GM10266 (cell line): ENCODE measurements around the gene CPPED1.
"Not testable (repeated sequence)": the region's sequence is repeated elsewhere in the genome, so short reads cannot be mapped to it uniquely, and the experiment has no call there.

Experiments used
- DNase-seq: peaks from one replicate; pipeline ENCODE4 v3.0.0; 2012; ENCODE audit errors: extremely low spot score
- CTCF ChIP-seq: IDR thresholded peaks from 2 replicates; pipeline ENCODE4 v1.5.1; 2012; ENCODE audit warnings: mild to moderate bottlenecking, low read depth; ENCODE audit not compliant: control insufficient read depth, insufficient read depth; ENCODE audit errors: missing control alignments

CPPED1 gene

GRCh38 chr16:12811441-12812383, 8.0 kb upstream of the CPPED1 start:
- TF ChIP-seq CTCF, result no peak
- DNase-seq, result no peak

GRCh38 chr16:12805066-12805465, 1.4 kb upstream of the CPPED1 start:
- TF ChIP-seq CTCF, result no peak
- no peak for DNase-seq

GRCh38 chr16:12804395-12804794, 708 bp upstream of the CPPED1 start:
- no peak for DNase-seq
- TF ChIP-seq CTCF, result no peak

- TF ChIP-seq CTCF, result no peak
- no peak for DNase-seq
These were observed 1.0 kb downstream of the CPPED1 start for GRCh38 chr16:12802661-12803060.

GRCh38 chr16:12802048-12802447, 1.6 kb downstream of the CPPED1 start:
- no peak for TF ChIP-seq CTCF
- DNase-seq, result no peak

- peak; percentile 48 for DNase-seq
- TF ChIP-seq CTCF, result no peak
These were observed 2.1 kb downstream of the CPPED1 start for GRCh38 chr16:12801511-12802042.

- DNase-seq, result no peak
- no peak for TF ChIP-seq CTCF
These were observed 2.9 kb downstream of the CPPED1 start for GRCh38 chr16:12800817-12801216.

- not testable (repeated sequence) for DNase-seq
These were observed 3.7 kb downstream of the CPPED1 start for GRCh38 chr16:12799996-12800395.
